Activated CD4-positive, alpha-beta T cell treated with anti-CD3 and anti-CD28 coated beads, Interleukin-2, amount 10 ng/mL, durations not matched to agents 7 days and 5 days (primary cell): ENCODE measurements around the gene CTBS. TPM values are rescaled to one million over a fixed set of nuclear protein-coding genes. Genes with fewer than 3 reads are reported as not detected.
"Not testable (repeated sequence)": the region's sequence is repeated elsewhere in the genome, so short reads cannot be mapped to it uniquely, and the experiment has no call there.

Experiments used
- CTCF ChIA-PET: fragments of 350-600 bp; sonication (Branson Sonifier 250); formaldehyde crosslinking; loops from one replicate; lab custom pipeline; 2021; ENCODE audit warnings: antibody characterized with exemption; lab: Charles Lee
- POLR2A ChIA-PET: fragments of 350-600 bp; sonication (Branson Sonifier 250); formaldehyde crosslinking; loops from one replicate; lab custom pipeline; 2021; ENCODE audit warnings: antibody characterized with exemption; lab: Charles Lee
- DNase-seq: peaks from one replicate; pipeline ENCODE4 v3.0.0-alpha.2; 2020
- H3K27ac Mint-ChIP-seq: one replicate; pipeline ENCODE4 v1.8.0; 2021; ENCODE audit warnings: mild to moderate bottlenecking, moderate library complexity, mixed read lengths
- H3K27me3 Mint-ChIP-seq: one replicate; pipeline ENCODE4 v1.8.0; 2021; ENCODE audit warnings: mixed read lengths
- H3K36me3 Mint-ChIP-seq: one replicate; pipeline ENCODE4 v1.8.0; 2021; ENCODE audit warnings: low read depth, mixed read lengths
- H3K4me1 Mint-ChIP-seq: one replicate; pipeline ENCODE4 v1.8.0; 2021; ENCODE audit warnings: mixed read lengths
- H3K4me3 Mint-ChIP-seq: one replicate; pipeline ENCODE4 v1.8.0; 2021; ENCODE audit warnings: mild to moderate bottlenecking, moderate library complexity, mixed read lengths
- H3K9me3 Mint-ChIP-seq: one replicate; pipeline ENCODE4 v1.8.0; 2021; ENCODE audit warnings: mixed read lengths
- total RNA-seq, 2 experiments: library from RNA; stranded (reverse); gene quantifications; one replicate each; pipeline ENCODE4 v1.2.3, GENCODE V29; 2021

Gene CTBS
- total RNA-seq, 2 experiments from 2014 or later: 13.2 to 14.8 TPM

DNA sequence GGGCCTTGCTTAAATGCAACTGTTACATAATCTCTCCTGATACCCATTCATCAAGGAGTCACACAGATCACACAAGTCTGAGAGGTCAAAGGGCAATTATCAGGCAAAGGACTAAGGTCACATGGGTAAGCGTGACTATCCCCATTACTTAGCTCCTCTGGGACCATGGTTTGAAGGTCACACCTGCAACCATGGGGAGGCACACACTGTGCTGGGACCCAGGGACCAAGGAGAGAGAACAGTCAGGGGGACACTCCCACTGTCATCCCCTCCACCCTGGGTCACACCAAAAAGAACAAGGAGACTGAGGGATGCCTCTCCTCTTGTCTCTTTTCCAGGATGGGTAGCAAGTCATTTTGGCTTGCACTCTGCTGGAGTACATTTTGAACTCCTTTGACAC lies 30.9 kb upstream of the CTBS start:
- CTCF ChIA-PET: no interaction called here
- DNase-seq: no peak
- Mint-ChIP-seq H3K9me3 (peaks cover 37% of the 10 kb centered on the region), H3K4me1 (no peaks in the 10 kb centered on the region), H3K36me3 (peaks cover 7% of the 10 kb centered on the region), H3K4me3 (no peak overlapping the region), H3K27ac (no peak overlapping the region), H3K27me3 (no peaks in the 10 kb centered on the region)
- POLR2A ChIA-PET: no interaction called here

DNA sequence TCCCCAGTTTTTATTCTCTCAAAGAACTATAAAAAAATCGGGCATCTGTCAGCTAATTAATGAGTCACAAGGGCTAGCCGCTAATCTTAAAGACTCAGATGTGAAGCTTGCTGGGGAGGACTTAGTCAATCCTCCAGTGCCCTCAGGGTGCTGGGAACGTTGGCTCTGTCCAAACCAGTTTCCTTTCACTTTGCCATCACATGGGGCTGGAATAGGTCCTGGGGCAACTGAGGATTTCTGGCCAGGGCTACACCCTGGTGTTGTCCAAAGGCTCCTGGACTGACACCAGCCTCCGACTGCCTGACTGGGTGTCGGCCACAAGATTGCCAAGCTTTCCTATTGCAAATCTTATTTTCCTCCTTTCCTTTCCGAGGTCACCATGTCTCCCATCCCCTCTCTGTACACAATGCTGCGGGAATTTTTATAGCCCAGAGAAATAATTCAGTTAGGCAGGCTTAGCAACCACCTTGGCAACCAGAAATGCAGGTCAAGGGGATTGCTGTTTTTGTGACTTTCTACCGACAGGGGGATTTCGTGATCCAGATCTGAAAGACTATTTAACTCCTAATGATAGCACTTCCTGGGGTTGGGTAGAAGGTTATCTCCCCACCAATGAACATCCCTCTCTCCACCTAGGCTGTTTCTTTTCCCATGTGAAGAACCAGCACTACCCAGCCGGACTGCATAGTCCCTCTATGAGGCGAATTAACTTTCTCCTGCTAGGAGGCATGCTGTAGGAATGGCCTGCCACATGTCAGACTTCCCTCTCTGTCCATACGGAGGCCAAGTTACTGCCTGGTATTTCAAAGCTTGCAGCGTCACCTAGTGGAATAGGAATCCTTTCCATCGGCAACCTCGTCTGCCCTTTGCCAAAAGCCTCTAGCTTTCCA lies 29.9 kb upstream of the CTBS start:
- ChIA-PET POLR2A (no interaction called here), CTCF (no interaction called here)
- DNase-seq: no peak
- H3K4me3 Mint-ChIP-seq: no peak overlapping the region
- H3K4me1 Mint-ChIP-seq: peaks cover 8% of the 10 kb centered on the region
- H3K9me3 Mint-ChIP-seq: peaks cover 37% of the 10 kb centered on the region
- no peaks in the 10 kb centered on the region for H3K27me3 Mint-ChIP-seq
- H3K36me3 Mint-ChIP-seq: peaks cover 7% of the 10 kb centered on the region
- H3K27ac Mint-ChIP-seq: no peak overlapping the region

DNA sequence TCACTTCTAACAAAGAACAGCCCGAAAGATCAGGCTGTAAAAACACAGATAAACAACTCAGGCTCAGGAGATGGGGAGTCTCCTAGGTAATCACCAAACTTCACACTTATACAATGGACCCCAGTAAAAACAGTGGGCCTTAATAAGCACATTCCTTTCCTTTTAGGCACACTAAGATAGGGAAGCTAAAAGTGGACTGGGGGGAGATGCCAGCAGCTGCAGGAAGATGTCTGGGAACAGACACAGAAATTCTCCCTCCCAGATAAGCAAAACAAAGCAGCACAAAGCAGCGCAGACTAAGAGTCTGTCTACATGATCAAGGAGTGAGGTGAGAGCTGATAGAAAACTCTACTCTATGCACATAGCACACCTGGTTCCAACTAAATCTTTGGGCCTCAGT lies 29.0 kb upstream of the CTBS start:
- POLR2A ChIA-PET: no interaction called here
- Mint-ChIP-seq H3K4me3 (no peak overlapping the region), H3K4me1 (peaks cover 16% of the 10 kb centered on the region), H3K9me3 (peaks cover 37% of the 10 kb centered on the region), H3K27ac (no peak overlapping the region), H3K36me3 (peaks cover 7% of the 10 kb centered on the region), H3K27me3 (no peaks in the 10 kb centered on the region)
- CTCF ChIA-PET: interaction anchor here (1.0 kb wide), 1 partner anchor 8 kb away, joined by 3 read pairs; no protein-coding TSS in a partner anchor
- DNase-seq: no peak

DNA sequence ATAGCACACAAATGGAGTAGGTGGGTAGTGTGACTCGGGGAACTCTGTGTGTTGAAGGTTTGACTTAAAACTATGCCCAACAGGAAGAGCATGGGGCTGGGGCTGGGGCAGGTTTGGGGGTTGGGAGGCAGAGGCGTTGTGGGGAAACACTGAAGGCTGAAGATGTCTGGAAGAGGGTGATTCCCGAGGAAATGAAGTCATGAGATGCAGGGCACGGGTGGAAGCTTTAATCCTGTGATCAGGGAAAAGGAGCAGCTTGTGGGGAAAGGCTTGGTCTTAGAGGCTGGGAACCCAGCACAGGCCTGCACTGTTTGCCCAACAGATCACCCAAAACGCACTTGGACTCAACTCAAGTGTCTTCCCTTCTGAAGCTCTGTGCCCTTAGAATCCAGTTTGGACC lies 26.6 kb upstream of the CTBS start:
- H3K27ac Mint-ChIP-seq: no peak overlapping the region
- CTCF ChIA-PET: interaction anchor here (0.9 kb wide), 1 partner anchor 165 kb away, joined by 3 read pairs; no protein-coding TSS in a partner anchor
- no peak overlapping the region for H3K4me3 Mint-ChIP-seq
- no peaks in the 10 kb centered on the region for H3K27me3 Mint-ChIP-seq
- peaks cover 3% of the 10 kb centered on the region for H3K36me3 Mint-ChIP-seq
- H3K9me3 Mint-ChIP-seq: peaks cover 29% of the 10 kb centered on the region
- POLR2A ChIA-PET: no interaction called here
- DNase-seq: no peak
- peaks cover 16% of the 10 kb centered on the region for H3K4me1 Mint-ChIP-seq

DNA sequence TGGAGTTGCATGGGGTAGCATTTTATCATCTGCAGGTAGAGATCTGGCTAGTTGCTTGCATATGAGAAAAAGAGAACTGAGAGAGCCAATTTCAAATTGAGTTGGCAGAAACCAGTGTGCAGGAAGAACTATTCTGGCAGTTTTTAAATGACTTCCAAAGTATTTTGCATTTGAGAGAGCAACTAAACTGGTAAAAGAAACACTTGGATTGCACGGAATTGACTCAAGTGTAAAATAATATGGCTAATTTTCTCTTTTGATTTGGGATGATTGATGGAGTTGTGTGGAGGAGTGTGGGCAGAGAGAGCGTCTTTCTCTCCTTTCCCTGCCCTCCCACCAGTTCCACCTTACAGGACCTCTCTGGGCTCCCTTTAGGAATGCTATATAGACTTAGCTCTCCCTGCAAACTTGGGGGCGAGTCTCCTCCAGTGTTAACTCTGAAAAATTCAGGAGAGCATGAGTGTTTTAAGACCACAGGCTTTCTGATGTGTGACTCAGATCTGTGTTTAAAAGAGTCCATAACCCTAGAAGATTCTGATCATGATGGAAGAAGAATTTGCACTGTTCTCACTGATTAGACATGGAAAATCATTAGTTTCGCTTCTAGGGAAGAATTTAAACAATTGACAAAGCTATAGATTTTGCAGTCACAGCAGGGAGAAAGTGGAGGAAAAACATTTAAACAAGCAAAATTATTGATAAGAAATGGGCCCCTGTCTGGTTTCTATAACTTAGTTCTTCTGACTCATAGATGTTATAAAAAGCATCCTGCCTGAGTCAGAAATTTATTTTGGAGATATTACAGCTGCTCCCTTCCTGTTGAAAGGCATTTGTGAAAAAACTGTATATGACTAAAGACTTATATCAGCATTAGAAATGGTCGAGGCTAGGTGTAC lies 24.9 kb upstream of the CTBS start:
- DNase-seq: no peak
- POLR2A ChIA-PET: no interaction called here
- peaks cover 2% of the 10 kb centered on the region for H3K36me3 Mint-ChIP-seq
- H3K9me3 Mint-ChIP-seq: peaks cover 18% of the 10 kb centered on the region
- peaks cover 16% of the 10 kb centered on the region for H3K4me1 Mint-ChIP-seq
- CTCF ChIA-PET: interaction anchor here (1.1 kb wide), 1 partner anchor 14 kb away, joined by 3 read pairs; no protein-coding TSS in a partner anchor
- peak overlapping the region; percentile 28 for H3K27ac Mint-ChIP-seq
- H3K27me3 Mint-ChIP-seq: peaks cover 3% of the 10 kb centered on the region
- no peak overlapping the region for H3K4me3 Mint-ChIP-seq

DNA sequence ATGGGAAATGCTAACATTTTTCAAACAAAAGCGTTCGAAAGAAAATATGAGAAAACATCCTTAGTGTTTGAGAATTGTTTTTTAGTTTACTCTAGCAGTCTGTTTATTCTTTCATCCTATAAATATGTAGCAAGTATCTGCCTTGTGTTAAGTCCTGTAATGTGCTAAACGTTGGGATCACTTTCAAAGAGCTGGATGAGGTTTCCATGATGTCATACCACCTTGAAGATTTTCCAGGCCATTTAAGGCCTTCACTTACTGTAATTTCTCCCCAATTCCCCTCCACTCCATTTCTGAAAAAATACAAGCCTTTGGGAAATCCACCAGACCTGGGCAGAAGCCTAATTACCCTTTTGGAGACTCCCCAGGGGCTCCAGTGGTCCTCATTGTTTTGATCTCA lies 24.2 kb upstream of the CTBS start:
- Mint-ChIP-seq H3K4me1 (peaks cover 16% of the 10 kb centered on the region), H3K4me3 (no peak overlapping the region), H3K36me3 (peaks cover 2% of the 10 kb centered on the region), H3K27ac (no peak overlapping the region), H3K27me3 (peaks cover 3% of the 10 kb centered on the region), H3K9me3 (peaks cover 14% of the 10 kb centered on the region)
- ChIA-PET POLR2A (no interaction called here), CTCF (interaction anchor here (1.1 kb wide), 1 partner anchor 14 kb away, joined by 3 read pairs; no protein-coding TSS in a partner anchor)
- no peak for DNase-seq

DNA sequence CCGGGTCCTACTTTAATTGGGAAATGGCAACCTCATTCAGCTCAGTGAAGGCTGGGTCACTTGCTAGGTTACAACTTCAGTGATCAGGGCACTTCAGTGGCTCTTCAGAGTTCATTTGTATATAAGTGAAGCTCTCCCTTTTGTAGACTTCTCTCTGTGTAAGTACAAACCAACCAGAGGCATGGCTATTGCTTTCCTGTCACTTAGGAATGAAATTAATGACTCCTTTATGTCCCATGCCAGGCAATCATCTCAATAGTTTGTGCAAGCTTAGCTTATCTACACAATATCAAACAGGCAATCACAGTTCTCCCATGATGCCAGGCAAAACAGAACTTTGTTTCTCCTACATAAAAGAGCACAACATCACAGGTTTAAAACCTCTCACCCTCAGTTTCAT lies 22.8 kb upstream of the CTBS start:
- peaks cover 13% of the 10 kb centered on the region for H3K9me3 Mint-ChIP-seq
- peaks cover 7% of the 10 kb centered on the region for H3K27me3 Mint-ChIP-seq
- H3K4me3 Mint-ChIP-seq: no peak overlapping the region
- H3K27ac Mint-ChIP-seq: no peak overlapping the region
- POLR2A ChIA-PET: no interaction called here
- peaks cover 16% of the 10 kb centered on the region for H3K4me1 Mint-ChIP-seq
- CTCF ChIA-PET: interaction anchor here (0.6 kb wide), 1 partner anchor 110 kb away, joined by 3 read pairs; no protein-coding TSS in a partner anchor
- peaks cover 2% of the 10 kb centered on the region for H3K36me3 Mint-ChIP-seq
- DNase-seq: no peak

DNA sequence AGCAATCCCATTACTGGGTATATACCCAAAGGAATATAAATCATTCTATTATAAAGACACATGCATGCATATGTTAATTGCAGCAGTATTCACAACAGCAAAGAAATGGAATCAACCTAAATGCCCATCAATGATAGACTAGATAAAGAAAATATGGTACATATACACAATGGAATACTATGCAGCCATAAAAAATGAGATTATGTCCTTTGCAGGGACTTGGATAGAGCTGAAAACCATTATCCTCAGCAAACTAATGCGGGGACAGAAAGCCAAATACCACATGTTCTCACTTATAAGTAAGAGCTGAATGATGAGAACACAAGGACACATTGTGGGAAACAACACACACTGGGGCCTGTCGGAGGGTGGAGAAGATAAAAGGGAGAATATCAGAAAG lies 20.7 kb upstream of the CTBS start:
- CTCF ChIA-PET, H3K4me3 Mint-ChIP-seq, H3K36me3 Mint-ChIP-seq, DNase-seq, H3K9me3 Mint-ChIP-seq, POLR2A ChIA-PET, H3K27ac Mint-ChIP-seq: not testable (repeated sequence)
- H3K4me1 Mint-ChIP-seq: peaks cover 16% of the 10 kb centered on the region
- H3K27me3 Mint-ChIP-seq: peaks cover 12% of the 10 kb centered on the region

DNA sequence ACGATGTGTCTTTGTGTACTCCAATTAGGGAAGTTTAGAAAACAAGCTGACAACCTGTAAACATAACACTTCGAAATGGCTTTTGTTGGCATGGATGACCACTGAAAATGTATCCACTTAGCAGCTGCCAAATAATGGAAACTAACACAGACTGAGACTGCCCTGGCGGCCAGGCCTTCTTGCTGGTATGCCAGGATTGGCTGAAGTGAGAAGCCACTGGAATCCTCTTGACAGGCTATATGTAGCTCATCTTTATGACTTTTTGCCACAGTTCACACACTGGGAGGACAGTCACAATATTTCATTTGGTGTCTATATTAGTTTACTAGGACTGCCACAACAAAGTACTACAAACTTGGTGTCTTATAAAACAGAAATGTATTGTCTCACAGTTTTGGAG lies 12.9 kb upstream of the CTBS start:
- H3K27ac Mint-ChIP-seq: no peak overlapping the region
- H3K9me3 Mint-ChIP-seq: peaks cover 3% of the 10 kb centered on the region
- DNase-seq: no peak
- peaks cover 2% of the 10 kb centered on the region for H3K36me3 Mint-ChIP-seq
- CTCF ChIA-PET: no interaction called here
- peaks cover 4% of the 10 kb centered on the region for H3K27me3 Mint-ChIP-seq
- POLR2A ChIA-PET: no interaction called here
- no peak overlapping the region for H3K4me3 Mint-ChIP-seq
- H3K4me1 Mint-ChIP-seq: no peaks in the 10 kb centered on the region

DNA sequence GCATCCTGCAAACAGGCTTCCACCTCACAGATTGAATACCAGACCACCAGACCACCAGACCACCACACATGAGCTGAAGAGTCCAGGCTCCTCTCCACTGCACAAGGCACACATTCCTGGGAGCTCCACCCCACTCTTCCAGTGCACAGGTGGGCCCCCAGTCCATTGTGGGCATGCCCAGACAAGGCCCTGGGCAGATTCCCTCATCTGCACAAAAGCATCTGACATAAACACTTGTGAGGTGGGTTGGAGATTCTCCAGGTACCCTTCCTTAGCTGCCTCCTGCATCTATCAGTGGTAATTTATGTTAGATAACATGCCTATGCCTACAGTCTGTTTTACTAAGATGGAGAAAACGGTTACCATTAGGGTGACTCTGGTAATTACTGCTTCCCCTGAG lies 11.6 kb upstream of the CTBS start:
- Mint-ChIP-seq H3K9me3 (no peaks in the 10 kb centered on the region), H3K27ac (no peak overlapping the region), H3K4me1 (no peaks in the 10 kb centered on the region), H3K4me3 (no peak overlapping the region), H3K27me3 (no peaks in the 10 kb centered on the region), H3K36me3 (peaks cover 2% of the 10 kb centered on the region)
- ChIA-PET CTCF (interaction anchor here (1.2 kb wide), 2 partner anchors 34 to 143 kb away, joined by 3 to 4 read pairs; no protein-coding TSS in a partner anchor), POLR2A (no interaction called here)
- DNase-seq: no peak

DNA sequence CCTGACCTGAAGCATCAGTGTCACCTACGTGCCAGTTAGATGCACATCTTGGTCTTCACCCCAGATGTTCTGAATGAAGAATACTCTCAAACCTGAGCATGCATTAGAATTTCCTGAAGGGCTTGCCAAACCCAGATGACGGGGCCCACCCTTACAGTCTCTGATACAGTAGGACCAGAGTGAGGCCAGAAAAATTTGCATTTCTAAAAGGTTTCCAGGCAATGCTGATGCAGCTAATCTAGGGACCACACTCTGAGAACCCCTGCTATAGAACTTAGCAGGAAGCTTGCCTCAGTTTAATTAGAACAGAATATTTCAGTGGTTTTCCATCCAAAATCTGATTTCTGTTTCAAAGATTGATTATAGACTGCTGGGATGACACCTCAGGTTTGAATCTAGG lies 9.9 kb upstream of the CTBS start:
- Mint-ChIP-seq H3K9me3 (no peaks in the 10 kb centered on the region), H3K4me1 (no peaks in the 10 kb centered on the region)
- POLR2A ChIA-PET: no interaction called here

DNA sequence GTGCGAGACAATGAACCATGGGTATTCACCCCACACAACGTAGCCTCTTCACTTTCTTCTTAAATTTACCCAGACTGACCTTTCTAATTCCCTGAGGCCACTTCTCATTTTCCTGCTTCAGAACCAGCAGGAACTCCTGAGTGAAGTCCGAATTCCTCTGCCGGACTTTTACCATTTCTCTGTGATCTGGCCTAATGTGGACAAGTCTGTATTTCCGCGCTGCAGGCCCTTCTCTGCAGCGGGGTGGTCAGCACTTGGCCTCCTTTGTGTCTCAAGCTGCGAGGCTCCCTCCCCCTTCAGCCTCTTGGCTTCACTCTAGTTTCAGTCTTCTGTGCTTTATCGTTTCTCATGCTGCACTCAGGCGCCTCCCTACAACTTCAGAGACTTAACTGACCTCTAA lies 9.4 kb upstream of the CTBS start:
- Mint-ChIP-seq H3K27ac (no peak overlapping the region), H3K4me1 (no peaks in the 10 kb centered on the region), H3K36me3 (peaks cover 2% of the 10 kb centered on the region), H3K27me3 (peaks cover 4% of the 10 kb centered on the region), H3K4me3 (no peak overlapping the region), H3K9me3 (no peaks in the 10 kb centered on the region)
- CTCF ChIA-PET: no interaction called here
- DNase-seq: no peak
- POLR2A ChIA-PET: no interaction called here

More for the DNA sequence above, 9.9 kb upstream of the CTBS start:
- Mint-ChIP-seq H3K27ac (no peak overlapping the region), H3K27me3 (peaks cover 3% of the 10 kb centered on the region), H3K4me3 (no peak overlapping the region), H3K36me3 (peaks cover 2% of the 10 kb centered on the region)
- DNase-seq: no peak
- CTCF ChIA-PET: interaction anchor here (1.2 kb wide), 1 partner anchor 15 kb away, joined by 3 read pairs; no protein-coding TSS in a partner anchor
